Stomach (tissue), 9 donors: ENCODE data around the gene LRRC4C. TPM values are rescaled to one million over a fixed set of nuclear protein-coding genes. Genes with fewer than 3 reads are reported as not detected.

Experiments
- DNase-seq, 2 donors: peaks; one replicate each; pipeline versions ENCODE4 v3.0.0 to v3.0.0-alpha.2; 2013 to 2019
- H3K27ac ChIP-seq, 5 donors: fragments of 200-600 bp in 4 of 5; sonication (generic) in 4 of 5; one replicate each; pipeline ENCODE4 v1.5.1; 2013 to 2019; ENCODE audit warnings: mild to moderate bottlenecking in 1 of 5, moderate library complexity in 1 of 5
- H3K27me3 ChIP-seq, 3 donors: fragments of 200-600 bp; sonication (generic); one replicate each; pipeline ENCODE4 v1.5.1; 2017 to 2019; ENCODE audit warnings: mixed run types in 1 of 3
- H3K36me3 ChIP-seq, 4 donors: fragments of 200-600 bp; sonication (generic); 1 replicate in 3 of 4; 2 replicates in 1 of 4; pipeline ENCODE4 v1.5.1; 2016 to 2019
- H3K4me1 ChIP-seq, 4 donors: fragments of 200-600 bp; sonication (generic); one replicate each; pipeline ENCODE4 v1.5.1; 2016 to 2019
- H3K4me3 ChIP-seq, 4 donors: fragments of 200-600 bp; sonication (generic) in 3 of 4; one replicate each; pipeline ENCODE4 v1.5.1; 2016 to 2019; ENCODE audit warnings: mild to moderate bottlenecking in 1 of 4
- H3K9me3 ChIP-seq, 4 donors: fragments of 200-600 bp; sonication (generic); one replicate each; pipeline ENCODE4 v1.5.1; 2016 to 2019
- CTCF ChIP-seq, 7 experiments: fragments of 450-650 bp in 4 of 7; fragments of 200-600 bp in 3 of 7; sonication (generic) in 3 of 7; IDR thresholded peaks; one replicate each; pipeline ENCODE4 v1.5.1; 2016 to 2019; ENCODE audit warnings: antibody characterized with exemption in 7 of 7, control low read depth in 2 of 7, mild to moderate bottlenecking in 1 of 7
- EP300 ChIP-seq: sonication (generic); formaldehyde crosslinking; IDR thresholded peaks from one replicate; pipeline ENCODE4 v1.6.1; 2017; ENCODE audit warnings: antibody characterized with exemption
- POLR2A ChIP-seq, 4 donors: fragments of 450-650 bp; IDR thresholded peaks; one replicate each; pipeline ENCODE4 v1.6.1; 2016; ENCODE audit warnings: antibody characterized with exemption in 4 of 4, control low read depth in 2 of 4, mild to moderate bottlenecking in 1 of 4, moderate library complexity in 1 of 4
- POLR2AphosphoS5 ChIP-seq, 3 donors: sonication (generic); formaldehyde crosslinking; IDR thresholded peaks; one replicate each; pipeline ENCODE4 v1.6.1; 2016; ENCODE audit warnings: antibody characterized with exemption in 3 of 3
- WGBS, 5 donors: extraction: QIAGEN DNeasy Blood & Tissue Kit in 3 of 5; methylation state at CpG; one replicate each; pipeline versions ENCODE4 v1.1.5 to v1.1.7; 2013 to 2018; 5-methylcytosine and 5-hydroxymethylcytosine counted together
- intact Hi-C: fragments of 100-400 bp; cut with DNase I; formaldehyde crosslinking; loops from one replicate; pipeline ENCODE4 v1.15.1; 2023; ENCODE audit warnings: low total_unique reads
- polyA plus RNA-seq, 3 donors: library from polyadenylated mRNA; stranded (reverse); fragments of 200-250 nt; gene quantifications; one replicate each; pipeline ENCODE4 v1.2.3, GENCODE V29; 2013
- total RNA-seq, 5 donors: library from RNA; depleted of rRNA; stranded (reverse); fragments of >200 nt; gene quantifications; one replicate each; pipeline versions ENCODE4 v1.1.0 to v1.2.3, GENCODE V29; 2014 to 2016
- donor health status: healthy with polysubstance abuse.
- donor health status: Bipolar disorder and iron deficiency.
- donor health status: healthy.

Gene LRRC4C
- total and polyA plus RNA-seq, 8 donors = 0.31 to 3.3 (median 0.45) TPM; not detected in 4

- TF ChIP-seq POLR2AphosphoS5 (IDR thresholded peaks at IDR 0.05) (no peak), POLR2A (IDR thresholded peaks at IDR 0.05) (no peak), CTCF (IDR thresholded peaks at IDR 0.05) (no peak), EP300 (no peak)
- Histone ChIP-seq H3K9me3 (peaks cover 0 to 6% (median 0%) of the 10 kb centered on the region in 4 donors), H3K27me3 (no peaks in the 10 kb centered on the region), H3K27ac (no peak overlapping the region), H3K36me3 (no peaks in the 10 kb centered on the region), H3K4me1 (no peaks in the 10 kb centered on the region), H3K4me3 (no peak overlapping the region)
- no peak for DNase-seq
- 38 to 88% (median 62%) methylated on average over 2 of the region's 2 CpGs for WGBS, 5 donors
- intact Hi-C loops = no loop called here
Measured at GRCh38 chr11:40701027-40701426, 758.4 kb downstream of the LRRC4C start.

DNA sequence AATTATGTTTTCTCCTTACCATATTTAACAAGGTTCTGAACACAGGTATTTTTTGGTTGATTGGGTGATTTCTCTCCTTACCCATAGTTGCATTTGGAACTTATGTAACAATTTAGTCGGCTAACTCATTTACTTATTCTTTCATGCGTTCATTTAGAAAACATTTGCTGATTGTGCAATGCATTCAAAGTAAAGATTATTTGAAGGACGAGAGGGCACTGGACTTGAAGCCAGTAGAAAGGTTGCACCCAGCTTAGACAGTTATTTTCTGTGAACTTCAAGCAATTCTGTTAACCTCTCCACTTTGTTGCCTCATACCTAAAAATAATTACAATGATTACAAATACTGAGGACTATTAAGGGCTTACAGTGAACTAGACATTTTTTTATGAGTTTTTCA is 769.6 kb downstream of the LRRC4C start:
- DNase-seq = no peak
- intact Hi-C loops = no loop called here
- H3K4me1 ChIP-seq = no peaks in the 10 kb centered on the region
- no peaks in the 10 kb centered on the region for H3K9me3 ChIP-seq
- TF ChIP-seq POLR2AphosphoS5 (IDR thresholded peaks at IDR 0.05) = no peak
- no peak for TF ChIP-seq POLR2A (IDR thresholded peaks at IDR 0.05)
- TF ChIP-seq CTCF (IDR thresholded peaks at IDR 0.05) = no peak
- no peak for TF ChIP-seq EP300
- H3K27ac ChIP-seq = no peak overlapping the region
- no peaks in the 10 kb centered on the region for H3K27me3 ChIP-seq
- WGBS, 5 donors = 70 to 81% (median 77%) methylated on average over 3 of the region's 3 CpGs
- no peak overlapping the region for H3K4me3 ChIP-seq
- no peaks in the 10 kb centered on the region for H3K36me3 ChIP-seq

GRCh38 chr11:40688369-40688768 is 771.1 kb downstream of the LRRC4C start:
- intact Hi-C loops = no loop called here
- Histone ChIP-seq H3K9me3 (peaks cover 0 to 4% (median 1%) of the 10 kb centered on the region in 4 donors), H3K4me3 (no peak overlapping the region), H3K27ac (no peak overlapping the region), H3K27me3 (no peaks in the 10 kb centered on the region), H3K36me3 (no peaks in the 10 kb centered on the region), H3K4me1 (no peaks in the 10 kb centered on the region)
- DNase-seq = no peak
- TF ChIP-seq EP300 = no peak
- no peak for TF ChIP-seq POLR2AphosphoS5 (IDR thresholded peaks at IDR 0.05)
- no peak for TF ChIP-seq CTCF (IDR thresholded peaks at IDR 0.05)
- TF ChIP-seq POLR2A (IDR thresholded peaks at IDR 0.05) = no peak
- WGBS, 5 donors = 42 to 62% (median 57%) methylated on average over 4 of the region's 4 CpGs

DNA sequence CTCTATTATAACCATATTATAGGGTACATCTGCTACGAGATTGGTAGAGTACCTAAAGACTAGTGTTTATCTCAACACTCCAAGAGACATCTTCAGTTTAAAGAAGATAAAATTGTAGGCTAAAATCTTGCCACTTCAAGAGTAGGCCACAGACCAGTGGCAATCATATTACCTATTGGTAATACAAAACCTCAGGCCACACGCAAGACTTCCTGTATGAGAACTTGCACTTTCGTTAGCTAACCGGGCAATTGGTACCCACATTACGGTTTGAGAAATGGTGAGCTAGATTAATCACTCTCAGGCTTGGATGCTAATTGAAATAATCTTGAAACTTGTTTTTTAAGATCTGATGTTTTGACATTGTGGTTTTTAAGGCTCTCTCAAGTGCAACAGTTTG is 772.7 kb downstream of the LRRC4C start:
- Histone ChIP-seq H3K36me3 (no peaks in the 10 kb centered on the region), H3K4me3 (no peak overlapping the region), H3K27me3 (no peaks in the 10 kb centered on the region), H3K9me3 (peaks cover 0 to 4% (median 1%) of the 10 kb centered on the region in 4 donors), H3K4me1 (no peaks in the 10 kb centered on the region), H3K27ac (no peak overlapping the region)
- intact Hi-C loops = no loop called here
- TF ChIP-seq POLR2AphosphoS5 (IDR thresholded peaks at IDR 0.05) (no peak), POLR2A (IDR thresholded peaks at IDR 0.05) (no peak), EP300 (no peak), CTCF (IDR thresholded peaks at IDR 0.05) (no peak)
- WGBS, 5 donors = 76 to 82% (median 79%) methylated on average over 5 of the region's 5 CpGs
- DNase-seq = no peak
